ENCODE measurements around the gene TEDDM1.
A peak's percentile ranks its signal among the peaks of the same experiment; 100 is the strongest.
"Not testable (repeated sequence)": the region's sequence is repeated elsewhere in the genome, so short reads cannot be mapped to it uniquely, and the experiment has no call there.

Gene TEDDM1

GRCh38 chr1:182405578-182405977, 5.1 kb upstream of the TEDDM1 start:
- DNase-seq = no peak

- no peak for DNase-seq
Observed at GRCh38 chr1:182404781-182405180, 4.3 kb upstream of the TEDDM1 start.

- DNase-seq = no peak
Observed at GRCh38 chr1:182397653-182398393, 2.6 kb downstream of the TEDDM1 start.

- DNase-seq = no peak
Observed at GRCh38 chr1:182395906-182396305, 4.6 kb downstream of the TEDDM1 start.

- no peak for DNase-seq
Observed at GRCh38 chr1:182394055-182394775, 6.3 kb downstream of the TEDDM1 start.

GRCh38 chr1:182392050-182393028, 8.1 kb downstream of the TEDDM1 start:
- DNase-seq = peak; percentile 30

GRCh38 chr1:182391362-182392049, 9.0 kb downstream of the TEDDM1 start, which contains the start of gene GLUL:
GLUL (minus strand) TSS chr1:182391790; CDS start chr1:182388737, 3,053 bp downstream.
- DNase-seq = peak; percentile 87

GRCh38 chr1:182391028-182391361, 9.5 kb downstream of the TEDDM1 start:
- DNase-seq = no peak

- no peak for DNase-seq
Observed at GRCh38 chr1:182389619-182390047, 10.8 kb downstream of the TEDDM1 start.

GRCh38 chr1:182388392-182389134, 11.9 kb downstream of the TEDDM1 start:
- no peak for DNase-seq

- no peak for DNase-seq
Observed at GRCh38 chr1:182387566-182387965, 12.9 kb downstream of the TEDDM1 start.

- DNase-seq = no peak
Observed at GRCh38 chr1:182386980-182387379, 13.5 kb downstream of the TEDDM1 start.

- DNase-seq = no peak
Observed at GRCh38 chr1:182385885-182386853, 14.3 kb downstream of the TEDDM1 start.

- no peak for DNase-seq
Observed at GRCh38 chr1:182384387-182384960, 16.0 kb downstream of the TEDDM1 start.

- no peak for DNase-seq
Observed at GRCh38 chr1:182383934-182384333, 16.5 kb downstream of the TEDDM1 start.

- DNase-seq = no peak
Observed at GRCh38 chr1:182383037-182383661, 17.3 kb downstream of the TEDDM1 start.

- DNase-seq = no peak
Observed at GRCh38 chr1:182381962-182382819, 18.3 kb downstream of the TEDDM1 start.

GRCh38 chr1:182380199-182380598, 20.3 kb downstream of the TEDDM1 start:
- DNase-seq = no peak

GRCh38 chr1:182379781-182380180, 20.7 kb downstream of the TEDDM1 start:
- DNase-seq = not testable (repeated sequence)
